Glutamatergic neuron (in vitro differentiated cells): ENCODE data around the gene DDX59. TPM values are rescaled to one million over a fixed set of nuclear protein-coding genes. Genes with fewer than 3 reads are reported as not detected.

ENCODE experiments used
- DNase-seq: peaks from one replicate; pipeline ENCODE4 v3.0.0; 2022
- H3K27ac Mint-ChIP-seq: one replicate; pipeline ENCODE4 v1.8.0; 2020; ENCODE audit warnings: mild to moderate bottlenecking, mixed read lengths, inconsistent platforms; ENCODE audit not compliant: unreplicated experiment
- H3K27me3 Mint-ChIP-seq: one replicate; pipeline ENCODE4 v1.8.0; 2020; ENCODE audit warnings: mild to moderate bottlenecking, moderate library complexity, mixed read lengths, inconsistent platforms; ENCODE audit not compliant: unreplicated experiment
- H3K36me3 Mint-ChIP-seq: one replicate; pipeline ENCODE4 v1.8.0; 2020; ENCODE audit warnings: mild to moderate bottlenecking, mixed read lengths, inconsistent platforms; ENCODE audit not compliant: unreplicated experiment
- H3K4me1 Mint-ChIP-seq: one replicate; pipeline ENCODE4 v1.8.0; 2020; ENCODE audit warnings: mild to moderate bottlenecking, low read depth, mixed read lengths, inconsistent platforms; ENCODE audit not compliant: unreplicated experiment
- H3K4me3 Mint-ChIP-seq: one replicate; pipeline ENCODE4 v1.8.0; 2020; ENCODE audit warnings: mild to moderate bottlenecking, mixed read lengths, inconsistent platforms; ENCODE audit not compliant: unreplicated experiment
- H3K9me3 Mint-ChIP-seq: one replicate; pipeline ENCODE4 v1.8.0; 2020; ENCODE audit warnings: mild to moderate bottlenecking, moderate library complexity, mixed read lengths, inconsistent platforms; ENCODE audit not compliant: unreplicated experiment
- total RNA-seq: library from RNA; stranded (reverse); fragmentation: NEBNext Ultra II Directional; extraction: Animal tissue kit (Norgen Biotek cat#: 25700); gene quantifications from one replicate; pipeline ENCODE4 v1.2.1, GENCODE V29; 2021; ENCODE audit not compliant: unreplicated experiment
- TF ChIP-seq, protein P1 (sequence below): fragments of 200-600 bp; sonication (generic); IDR thresholded peaks from one replicate; pipeline ENCODE4 v1.5.0; 2021; ENCODE audit not compliant: partially characterized antibody, unreplicated experiment

The DDX59 gene
- total RNA-seq, 1 donor from 2014 or later: 10.6 TPM

DNA sequence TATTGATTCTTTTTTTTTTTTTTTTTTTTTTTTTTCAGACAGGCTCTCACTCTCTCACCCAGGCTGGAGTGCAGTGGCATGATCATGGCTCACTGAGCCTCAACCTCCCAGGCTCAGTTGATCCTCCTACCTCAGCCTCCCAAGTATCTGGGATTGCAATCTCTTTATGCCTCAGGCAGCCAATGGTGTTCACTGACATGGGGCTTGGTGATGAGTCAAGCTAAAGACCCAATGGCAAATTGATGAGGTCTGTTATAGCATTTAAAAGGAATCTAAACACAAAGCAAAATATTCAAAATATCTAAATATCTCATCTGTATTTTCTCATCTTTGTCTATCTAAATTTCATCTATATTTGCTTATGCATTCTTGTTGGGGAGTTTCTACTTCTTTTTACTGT lies 38.5 kb upstream of the DDX59 start:
- no peaks in the 10 kb centered on the region for H3K36me3 Mint-ChIP-seq

DNA sequence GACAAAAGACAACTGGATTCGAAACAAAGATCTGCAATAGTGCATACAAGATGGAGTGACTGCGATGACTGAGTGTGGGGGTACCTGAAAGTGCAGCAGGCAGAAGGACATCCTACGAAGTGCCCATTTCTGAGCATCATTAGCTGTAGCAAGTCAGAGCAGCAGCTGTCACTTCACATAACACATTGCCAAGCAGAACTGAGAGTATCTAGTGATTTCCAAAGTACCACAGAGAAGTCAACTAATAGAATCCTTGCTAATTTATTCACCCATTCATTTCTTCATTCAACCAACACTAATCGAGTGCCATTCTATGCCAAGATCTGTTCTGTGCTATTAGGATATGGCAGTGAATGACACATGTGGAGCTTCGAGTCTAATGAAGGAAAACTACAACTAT lies 37.4 kb upstream of the DDX59 start:
- H3K27me3 Mint-ChIP-seq: no peaks in the 10 kb centered on the region
- DNase-seq: no peak
- H3K9me3 Mint-ChIP-seq: no peaks in the 10 kb centered on the region
- no peaks in the 10 kb centered on the region for H3K36me3 Mint-ChIP-seq
- no peaks in the 10 kb centered on the region for H3K4me1 Mint-ChIP-seq
- TF ChIP-seq, protein P1, sequence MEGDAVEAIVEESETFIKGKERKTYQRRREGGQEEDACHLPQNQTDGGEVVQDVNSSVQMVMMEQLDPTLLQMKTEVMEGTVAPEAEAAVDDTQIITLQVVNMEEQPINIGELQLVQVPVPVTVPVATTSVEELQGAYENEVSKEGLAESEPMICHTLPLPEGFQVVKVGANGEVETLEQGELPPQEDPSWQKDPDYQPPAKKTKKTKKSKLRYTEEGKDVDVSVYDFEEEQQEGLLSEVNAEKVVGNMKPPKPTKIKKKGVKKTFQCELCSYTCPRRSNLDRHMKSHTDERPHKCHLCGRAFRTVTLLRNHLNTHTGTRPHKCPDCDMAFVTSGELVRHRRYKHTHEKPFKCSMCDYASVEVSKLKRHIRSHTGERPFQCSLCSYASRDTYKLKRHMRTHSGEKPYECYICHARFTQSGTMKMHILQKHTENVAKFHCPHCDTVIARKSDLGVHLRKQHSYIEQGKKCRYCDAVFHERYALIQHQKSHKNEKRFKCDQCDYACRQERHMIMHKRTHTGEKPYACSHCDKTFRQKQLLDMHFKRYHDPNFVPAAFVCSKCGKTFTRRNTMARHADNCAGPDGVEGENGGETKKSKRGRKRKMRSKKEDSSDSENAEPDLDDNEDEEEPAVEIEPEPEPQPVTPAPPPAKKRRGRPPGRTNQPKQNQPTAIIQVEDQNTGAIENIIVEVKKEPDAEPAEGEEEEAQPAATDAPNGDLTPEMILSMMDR: no peak
- no peak overlapping the region for H3K4me3 Mint-ChIP-seq
- no peak overlapping the region for H3K27ac Mint-ChIP-seq

More for the DNA sequence above, 38.5 kb upstream of the DDX59 start:
- no peak overlapping the region for H3K4me3 Mint-ChIP-seq
- no peak for DNase-seq
- TF ChIP-seq, protein P1: no peak
- H3K27me3 Mint-ChIP-seq: no peaks in the 10 kb centered on the region
- no peak overlapping the region for H3K27ac Mint-ChIP-seq
- no peaks in the 10 kb centered on the region for H3K9me3 Mint-ChIP-seq
- no peaks in the 10 kb centered on the region for H3K4me1 Mint-ChIP-seq

DNA sequence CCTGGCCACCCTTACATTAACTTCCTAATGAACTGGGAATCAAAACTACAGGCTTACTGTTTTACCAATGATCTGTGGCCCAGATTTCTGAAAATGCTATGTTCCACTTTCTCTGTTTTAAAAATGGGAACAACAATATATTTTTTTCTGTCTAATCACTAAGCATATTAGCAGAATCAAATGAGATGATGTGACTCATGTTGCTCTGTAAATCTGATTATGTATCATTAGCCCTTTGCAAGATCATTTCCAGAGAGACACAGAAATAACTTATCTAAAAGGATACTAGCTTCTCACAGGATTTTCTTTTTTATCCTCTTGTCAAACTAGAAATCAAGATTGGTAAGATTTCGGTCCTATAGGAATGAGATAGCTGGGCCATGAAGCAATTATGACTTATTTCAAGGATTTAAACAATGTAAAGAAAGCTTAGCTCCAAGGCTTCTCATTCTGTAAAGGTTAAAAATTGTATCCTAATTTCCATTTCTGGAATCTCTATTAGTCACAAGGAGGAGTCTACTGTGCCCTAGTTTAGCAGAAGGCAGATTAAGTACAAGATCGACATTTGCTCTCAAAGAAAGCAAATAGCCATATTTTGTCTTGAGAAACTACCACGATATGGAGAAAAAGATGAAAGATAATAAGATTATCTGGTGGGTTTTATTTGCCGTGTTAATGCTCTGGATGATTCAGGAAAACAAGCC lies 36.6 kb upstream of the DDX59 start:
- Mint-ChIP-seq H3K27ac (no peak overlapping the region), H3K36me3 (no peaks in the 10 kb centered on the region), H3K27me3 (no peaks in the 10 kb centered on the region), H3K4me3 (no peak overlapping the region), H3K4me1 (no peaks in the 10 kb centered on the region), H3K9me3 (no peaks in the 10 kb centered on the region)
- no peak for DNase-seq
- TF ChIP-seq, protein P1: no peak

DNA sequence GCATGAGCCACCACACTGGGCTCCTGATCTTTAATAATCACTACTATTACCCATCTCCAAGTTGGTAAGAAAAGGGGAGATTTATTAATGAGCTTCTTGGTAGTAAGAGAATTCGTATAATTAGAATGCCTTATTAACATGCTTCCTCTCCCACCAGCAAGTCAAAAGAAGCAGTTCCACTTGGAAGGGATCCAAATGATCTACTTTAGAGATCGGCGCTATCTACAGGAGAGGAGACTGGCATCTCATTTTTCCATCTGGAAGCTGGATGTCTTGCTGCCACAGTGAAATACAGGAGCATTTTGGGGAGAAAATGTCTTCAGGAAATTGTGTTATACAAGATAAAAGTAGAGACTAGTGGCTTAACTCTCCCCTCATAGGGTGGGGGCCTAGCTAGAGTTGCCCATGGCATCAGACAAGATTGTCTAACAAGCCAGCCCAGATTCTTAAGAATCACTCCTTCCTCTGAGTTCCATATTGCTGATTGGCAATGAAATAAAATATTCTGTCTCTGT lies 35.3 kb upstream of the DDX59 start:
- no peaks in the 10 kb centered on the region for H3K27me3 Mint-ChIP-seq
- no peak overlapping the region for H3K27ac Mint-ChIP-seq
- TF ChIP-seq, protein P1: no peak
- H3K4me3 Mint-ChIP-seq: no peak overlapping the region
- no peaks in the 10 kb centered on the region for H3K9me3 Mint-ChIP-seq
- H3K4me1 Mint-ChIP-seq: no peaks in the 10 kb centered on the region
- no peaks in the 10 kb centered on the region for H3K36me3 Mint-ChIP-seq
- DNase-seq: no peak

DNA sequence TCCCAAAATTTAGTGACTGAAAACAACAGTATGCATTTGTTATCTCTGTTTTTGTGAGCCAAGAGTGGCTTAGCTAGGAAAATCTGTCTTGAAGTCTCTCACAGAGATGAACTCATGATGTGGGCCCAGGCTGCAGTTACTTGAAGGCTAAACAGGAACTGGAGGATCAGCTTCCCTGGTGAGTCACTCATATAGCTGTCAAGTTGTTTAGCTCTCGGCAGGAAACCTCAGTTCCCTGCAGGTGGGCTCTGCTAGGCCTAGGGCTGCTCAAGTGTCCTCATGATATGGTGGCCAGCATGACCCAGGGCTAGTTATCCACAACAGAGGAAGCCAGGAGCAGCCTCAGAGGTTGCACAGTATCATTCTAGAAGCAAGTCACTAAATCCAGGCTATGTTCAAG lies 30.2 kb upstream of the DDX59 start:
- Mint-ChIP-seq H3K27ac (no peak overlapping the region), H3K4me1 (no peaks in the 10 kb centered on the region), H3K27me3 (peaks cover 4% of the 10 kb centered on the region), H3K4me3 (no peak overlapping the region), H3K9me3 (no peaks in the 10 kb centered on the region), H3K36me3 (no peaks in the 10 kb centered on the region)
- TF ChIP-seq, protein P1: no peak
- no peak for DNase-seq
